ENCODE measurements around the gene NOD1.
"Not testable (repeated sequence)": the region's sequence is repeated elsewhere in the genome, so short reads cannot be mapped to it uniquely, and the experiment has no call there.

Gene NOD1

DNA sequence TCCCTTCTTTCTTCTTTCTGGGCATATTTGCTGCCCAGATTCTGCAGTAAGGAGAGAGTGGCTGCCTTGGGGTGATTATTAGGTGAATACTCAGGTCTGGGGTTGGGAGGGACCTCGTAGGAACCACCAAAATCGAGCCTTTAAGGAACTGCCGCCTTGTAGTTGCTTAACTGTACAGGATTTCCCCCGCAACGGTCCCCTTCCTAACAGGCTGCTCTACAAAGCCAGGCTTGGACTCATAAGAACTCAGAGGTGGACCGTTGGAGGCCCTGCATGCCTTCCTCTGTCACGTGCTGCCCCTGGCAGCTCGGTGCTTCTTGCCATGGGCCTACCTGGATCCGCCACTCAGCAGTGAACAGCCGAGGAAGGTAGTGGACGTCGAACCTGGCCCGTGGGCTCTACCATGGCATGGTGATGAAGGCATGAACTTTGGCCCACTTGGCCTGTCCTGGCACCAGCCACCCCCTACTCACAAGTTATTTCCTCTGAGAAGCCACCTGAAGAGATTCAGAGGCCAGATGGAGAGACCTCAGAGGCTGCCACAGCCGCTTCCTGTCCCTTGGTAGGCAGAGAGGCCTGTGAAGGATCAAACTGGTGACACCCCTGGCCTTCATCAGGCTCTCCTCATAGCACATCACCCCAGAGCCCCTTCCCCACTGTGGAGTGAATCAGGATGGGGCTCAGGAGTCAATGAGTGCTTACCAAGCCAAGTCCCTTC is 54.6 kb downstream of the NOD1 start:
- peaks cover 8 to 14% of the 10 kb centered on the region in 2 donors for H3K4me1 ChIP-seq (ENCODE audit: control insufficient read depth in 2 of 2, insufficient read depth in 2 of 2, low read length in 2 of 2)
- H3K36me3 ChIP-seq (ENCODE audit: control insufficient read depth in 2 of 2, insufficient read depth in 2 of 2, low read length in 2 of 2), result peaks cover 8 to 10% of the 10 kb centered on the region in 2 donors
- H3K4me3 ChIP-seq (ENCODE audit: low read length in 2 of 2), result no peak overlapping the region
- H3K27me3 ChIP-seq (ENCODE audit: control insufficient read depth in 2 of 2, insufficient read depth in 2 of 2, low read length in 2 of 2), result no peaks in the 10 kb centered on the region
- no peaks in the 10 kb centered on the region for H3K9me3 ChIP-seq (ENCODE audit: control insufficient read depth in 2 of 2, low read length in 2 of 2)
- no peak overlapping the region for H3K9ac ChIP-seq (ENCODE audit: low read depth in 1 of 2, low read length in 2 of 2)
- H3K27ac ChIP-seq (ENCODE audit: low read depth in 2 of 2, low read length in 2 of 2), result no peak overlapping the region

DNA sequence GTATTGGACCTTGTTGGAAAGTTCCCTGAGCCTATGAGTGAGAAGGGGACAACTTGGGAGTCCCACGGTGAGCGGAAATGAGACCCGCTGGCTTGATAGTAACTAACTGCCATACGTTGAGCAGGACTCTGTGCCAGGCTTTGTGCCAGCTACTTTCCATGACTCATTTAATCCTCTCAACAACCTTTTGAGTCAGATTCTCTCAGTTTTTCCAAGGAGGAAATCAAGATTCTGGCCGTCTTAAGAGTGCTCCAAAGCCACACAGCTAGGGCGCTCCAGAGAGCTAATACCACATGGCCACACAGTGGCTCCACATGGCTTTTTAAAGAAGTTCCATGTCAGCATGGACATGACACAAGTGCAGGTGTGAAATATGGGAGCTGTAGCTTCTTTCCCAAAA is 55.7 kb downstream of the NOD1 start:
- no peaks in the 10 kb centered on the region for H3K27me3 ChIP-seq (ENCODE audit: control insufficient read depth in 2 of 2, insufficient read depth in 2 of 2, low read length in 2 of 2)
- H3K4me3 ChIP-seq (ENCODE audit: low read length in 2 of 2), result no peak overlapping the region
- H3K27ac ChIP-seq (ENCODE audit: low read depth in 2 of 2, low read length in 2 of 2), result no peak overlapping the region
- no peak overlapping the region for H3K9ac ChIP-seq (ENCODE audit: low read depth in 1 of 2, low read length in 2 of 2)
- H3K4me1 ChIP-seq (ENCODE audit: control insufficient read depth in 2 of 2, insufficient read depth in 2 of 2, low read length in 2 of 2), result peaks cover 0 to 10% of the 10 kb centered on the region in 2 donors
- H3K36me3 ChIP-seq (ENCODE audit: control insufficient read depth in 2 of 2, insufficient read depth in 2 of 2, low read length in 2 of 2), result peaks cover 8 to 10% of the 10 kb centered on the region in 2 donors
- no peaks in the 10 kb centered on the region for H3K9me3 ChIP-seq (ENCODE audit: control insufficient read depth in 2 of 2, low read length in 2 of 2)

DNA sequence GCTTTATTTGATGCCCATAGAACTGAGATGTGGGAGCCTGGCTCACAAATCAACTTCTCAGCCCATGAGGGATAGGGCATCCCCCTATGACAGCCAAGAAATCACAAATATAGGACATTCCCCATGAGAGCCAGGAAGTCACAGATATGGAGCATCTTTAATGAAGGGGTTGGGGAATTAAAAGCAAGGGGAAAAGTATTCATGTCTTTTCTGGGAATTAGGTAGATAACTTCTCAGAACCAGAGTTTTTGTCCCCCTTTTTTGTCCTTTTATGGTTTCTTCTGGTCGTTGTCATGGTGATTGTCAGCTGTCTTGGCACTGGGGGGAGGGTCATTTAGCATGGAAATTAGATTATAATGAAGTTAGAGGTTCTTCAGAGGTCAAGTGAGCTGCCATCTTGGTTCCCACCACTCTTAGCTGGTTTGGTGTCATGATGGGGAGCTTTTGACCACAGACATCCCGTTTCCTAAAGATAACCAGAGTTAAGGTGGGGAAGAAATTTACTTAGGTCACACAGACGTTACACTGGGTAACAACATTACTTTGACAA is 56.9 kb downstream of the NOD1 start:
- Histone ChIP-seq H3K27ac (ENCODE audit: low read depth in 2 of 2, low read length in 2 of 2) (no peak overlapping the region), H3K4me3 (ENCODE audit: low read length in 2 of 2) (no peak overlapping the region), H3K9me3 (ENCODE audit: control insufficient read depth in 2 of 2, low read length in 2 of 2) (no peaks in the 10 kb centered on the region), H3K36me3 (ENCODE audit: control insufficient read depth in 2 of 2, insufficient read depth in 2 of 2, low read length in 2 of 2) (peaks cover 8 to 10% of the 10 kb centered on the region in 2 donors), H3K27me3 (ENCODE audit: control insufficient read depth in 2 of 2, insufficient read depth in 2 of 2, low read length in 2 of 2) (no peaks in the 10 kb centered on the region), H3K9ac (ENCODE audit: low read depth in 1 of 2, low read length in 2 of 2) (no peak overlapping the region), H3K4me1 (ENCODE audit: control insufficient read depth in 2 of 2, insufficient read depth in 2 of 2, low read length in 2 of 2) (peaks cover 0 to 5% of the 10 kb centered on the region in 2 donors)

GRCh38 chr7:30420662-30421061 is 57.9 kb downstream of the NOD1 start:
- Histone ChIP-seq H3K27me3 (ENCODE audit: control insufficient read depth in 2 of 2, insufficient read depth in 2 of 2, low read length in 2 of 2) (no peaks in the 10 kb centered on the region), H3K4me1 (ENCODE audit: control insufficient read depth in 2 of 2, insufficient read depth in 2 of 2, low read length in 2 of 2) (peaks cover 0 to 4% of the 10 kb centered on the region in 2 donors), H3K27ac (ENCODE audit: low read depth in 2 of 2, low read length in 2 of 2) (no peak overlapping the region), H3K9ac (ENCODE audit: low read depth in 1 of 2, low read length in 2 of 2) (no peak overlapping the region), H3K36me3 (ENCODE audit: control insufficient read depth in 2 of 2, insufficient read depth in 2 of 2, low read length in 2 of 2) (peaks cover 5 to 10% of the 10 kb centered on the region in 2 donors), H3K9me3 (ENCODE audit: control insufficient read depth in 2 of 2, low read length in 2 of 2) (no peaks in the 10 kb centered on the region), H3K4me3 (ENCODE audit: low read length in 2 of 2) (no peak overlapping the region)

GRCh38 chr7:30420080-30420479 is 58.5 kb downstream of the NOD1 start:
- H3K27ac ChIP-seq (ENCODE audit: low read depth in 2 of 2, low read length in 2 of 2); H3K36me3 ChIP-seq (ENCODE audit: control insufficient read depth in 2 of 2, insufficient read depth in 2 of 2, low read length in 2 of 2): not testable (repeated sequence)

GRCh38 chr7:30413864-30414263 is 64.7 kb downstream of the NOD1 start:
- H3K9ac ChIP-seq (ENCODE audit: low read depth in 1 of 2, low read length in 2 of 2), result no peak overlapping the region

More at GRCh38 chr7:30420080-30420479, 58.5 kb downstream of the NOD1 start:
- not testable (repeated sequence) for H3K27me3 ChIP-seq (ENCODE audit: control insufficient read depth in 2 of 2, insufficient read depth in 2 of 2, low read length in 2 of 2); H3K4me3 ChIP-seq (ENCODE audit: low read length in 2 of 2); H3K9me3 ChIP-seq (ENCODE audit: control insufficient read depth in 2 of 2, low read length in 2 of 2); H3K9ac ChIP-seq (ENCODE audit: low read depth in 1 of 2, low read length in 2 of 2); H3K4me1 ChIP-seq (ENCODE audit: control insufficient read depth in 2 of 2, insufficient read depth in 2 of 2, low read length in 2 of 2)

GRCh38 chr7:30412782-30413504 is 65.6 kb downstream of the NOD1 start:
- Histone ChIP-seq H3K4me1 (ENCODE audit: control insufficient read depth in 2 of 2, insufficient read depth in 2 of 2, low read length in 2 of 2) (peaks cover 0 to 4% of the 10 kb centered on the region in 2 donors), H3K27me3 (ENCODE audit: control insufficient read depth in 2 of 2, insufficient read depth in 2 of 2, low read length in 2 of 2) (no peaks in the 10 kb centered on the region), H3K27ac (ENCODE audit: low read depth in 2 of 2, low read length in 2 of 2) (no peak overlapping the region), H3K4me3 (ENCODE audit: low read length in 2 of 2) (no peak overlapping the region), H3K36me3 (ENCODE audit: control insufficient read depth in 2 of 2, insufficient read depth in 2 of 2, low read length in 2 of 2) (peaks cover 0 to 2% of the 10 kb centered on the region in 2 donors), H3K9me3 (ENCODE audit: control insufficient read depth in 2 of 2, low read length in 2 of 2) (no peaks in the 10 kb centered on the region), H3K9ac (ENCODE audit: low read depth in 1 of 2, low read length in 2 of 2) (no peak overlapping the region)

More at GRCh38 chr7:30413864-30414263, 64.7 kb downstream of the NOD1 start:
- no peak overlapping the region for H3K4me3 ChIP-seq (ENCODE audit: low read length in 2 of 2)
- peaks cover 0 to 4% of the 10 kb centered on the region in 2 donors for H3K4me1 ChIP-seq (ENCODE audit: control insufficient read depth in 2 of 2, insufficient read depth in 2 of 2, low read length in 2 of 2)
- H3K9me3 ChIP-seq (ENCODE audit: control insufficient read depth in 2 of 2, low read length in 2 of 2), result no peaks in the 10 kb centered on the region
- H3K27me3 ChIP-seq (ENCODE audit: control insufficient read depth in 2 of 2, insufficient read depth in 2 of 2, low read length in 2 of 2), result no peaks in the 10 kb centered on the region
- peaks cover 0 to 2% of the 10 kb centered on the region in 2 donors for H3K36me3 ChIP-seq (ENCODE audit: control insufficient read depth in 2 of 2, insufficient read depth in 2 of 2, low read length in 2 of 2)
- H3K27ac ChIP-seq (ENCODE audit: low read depth in 2 of 2, low read length in 2 of 2), result no peak overlapping the region

- Histone ChIP-seq H3K4me3 (ENCODE audit: low read length in 2 of 2) (no peak overlapping the region), H3K9ac (ENCODE audit: low read depth in 1 of 2, low read length in 2 of 2) (no peak overlapping the region), H3K9me3 (ENCODE audit: control insufficient read depth in 2 of 2, low read length in 2 of 2) (no peaks in the 10 kb centered on the region), H3K27ac (ENCODE audit: low read depth in 2 of 2, low read length in 2 of 2) (no peak overlapping the region), H3K36me3 (ENCODE audit: control insufficient read depth in 2 of 2, insufficient read depth in 2 of 2, low read length in 2 of 2) (peaks cover 0 to 2% of the 10 kb centered on the region in 2 donors), H3K27me3 (ENCODE audit: control insufficient read depth in 2 of 2, insufficient read depth in 2 of 2, low read length in 2 of 2) (no peaks in the 10 kb centered on the region), H3K4me1 (ENCODE audit: control insufficient read depth in 2 of 2, insufficient read depth in 2 of 2, low read length in 2 of 2) (peaks cover 0 to 4% of the 10 kb centered on the region in 2 donors)
Measured at GRCh38 chr7:30411897-30412296, 66.7 kb downstream of the NOD1 start.

DNA sequence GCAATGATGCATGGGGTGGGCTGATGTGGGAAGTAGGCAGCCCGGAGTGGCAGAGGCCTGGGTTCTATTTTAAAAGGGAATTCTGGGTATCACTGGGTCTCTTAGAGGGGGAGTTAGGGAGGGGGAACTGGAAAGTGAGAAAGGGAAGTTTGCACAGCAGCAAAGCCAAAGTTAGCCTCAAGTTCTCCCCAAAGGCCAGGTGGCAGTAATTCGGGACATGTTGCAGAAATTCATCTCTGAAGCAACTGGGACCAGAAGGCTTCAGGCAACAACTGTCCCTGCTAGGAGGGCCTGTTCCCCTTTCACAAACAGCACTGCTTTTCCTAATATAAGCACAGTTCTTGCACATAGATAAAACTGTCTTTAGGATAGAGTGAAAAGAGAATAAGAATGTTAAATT is 67.4 kb downstream of the NOD1 start:
- Histone ChIP-seq H3K4me1 (ENCODE audit: control insufficient read depth in 2 of 2, insufficient read depth in 2 of 2, low read length in 2 of 2) (peaks cover 0 to 4% of the 10 kb centered on the region in 2 donors), H3K27me3 (ENCODE audit: control insufficient read depth in 2 of 2, insufficient read depth in 2 of 2, low read length in 2 of 2) (no peaks in the 10 kb centered on the region), H3K4me3 (ENCODE audit: low read length in 2 of 2) (no peak overlapping the region), H3K27ac (ENCODE audit: low read depth in 2 of 2, low read length in 2 of 2) (no peak overlapping the region), H3K9me3 (ENCODE audit: control insufficient read depth in 2 of 2, low read length in 2 of 2) (no peaks in the 10 kb centered on the region), H3K9ac (ENCODE audit: low read depth in 1 of 2, low read length in 2 of 2) (no peak overlapping the region), H3K36me3 (ENCODE audit: control insufficient read depth in 2 of 2, insufficient read depth in 2 of 2, low read length in 2 of 2) (peaks cover 0 to 2% of the 10 kb centered on the region in 2 donors)
